Stimulated activated CD8-positive, alpha-beta memory T cell treated with anti-CD3 and anti-CD28 coated beads, Interleukin-4, amount 100 ng/mL, for 48 hours (primary cell): Measurements from ENCODE around the gene LYZL6.
"Not testable (repeated sequence)": the region's sequence is repeated elsewhere in the genome, so short reads cannot be mapped to it uniquely, and the experiment has no call there.

Experiments used
- DNase-seq: peaks from one replicate; pipeline ENCODE4 v3.0.0-alpha.2; 2020

Gene LYZL6

DNA sequence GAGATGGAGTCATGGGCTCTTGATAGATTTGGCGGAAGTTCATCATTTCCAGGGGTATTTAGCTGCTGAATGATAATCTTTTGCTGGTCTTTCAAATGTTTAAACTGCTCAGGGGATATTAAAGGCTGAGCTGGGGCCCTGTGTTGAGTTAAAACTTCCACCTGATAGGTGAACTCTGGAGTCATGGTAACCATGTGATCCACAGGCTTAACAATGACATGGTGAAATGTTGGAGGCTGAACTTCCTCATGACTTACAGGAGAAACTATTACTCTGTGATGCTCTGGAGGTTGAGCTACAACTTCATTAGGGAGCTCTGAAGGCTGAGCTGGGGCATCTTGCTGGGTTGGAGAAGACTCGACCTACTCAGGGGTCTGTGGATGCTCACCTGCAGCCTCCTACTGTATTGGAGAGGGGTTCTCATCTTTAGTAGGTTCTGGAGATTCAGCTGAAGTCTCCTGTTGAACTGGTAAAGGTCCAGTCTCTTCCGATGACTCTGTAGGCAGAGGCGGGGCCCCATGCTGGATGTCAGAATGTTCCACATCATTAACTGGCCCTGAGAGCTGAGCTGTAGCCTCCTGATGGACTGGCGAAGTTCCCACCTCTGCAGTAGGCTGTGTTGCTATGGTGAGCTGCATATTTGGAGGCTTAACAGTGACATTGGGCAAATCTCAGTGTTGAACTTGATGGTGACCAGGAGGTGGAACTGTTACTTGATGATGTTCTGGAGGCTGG lies 37.2 kb downstream of the LYZL6 start:
- DNase-seq: no peak

DNA sequence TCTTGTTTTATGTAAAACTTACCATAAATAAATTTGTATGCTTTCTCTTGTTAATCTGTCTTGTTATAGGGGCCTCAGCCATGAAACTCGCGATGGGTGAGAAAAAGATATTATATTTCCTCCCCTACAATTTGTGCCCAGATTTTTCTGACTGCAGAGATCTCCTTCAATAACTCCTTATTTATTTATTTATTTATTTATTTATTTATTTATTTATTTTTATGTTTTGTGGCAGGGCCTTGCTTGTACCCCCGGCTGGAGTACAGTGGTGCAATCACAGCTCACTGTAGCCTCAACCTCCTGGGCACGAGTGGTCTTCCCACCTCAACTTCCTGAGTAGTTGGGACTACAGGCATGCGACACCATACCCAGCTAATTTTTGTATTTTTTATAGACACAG lies 40.1 kb downstream of the LYZL6 start:
- DNase-seq: no peak

DNA sequence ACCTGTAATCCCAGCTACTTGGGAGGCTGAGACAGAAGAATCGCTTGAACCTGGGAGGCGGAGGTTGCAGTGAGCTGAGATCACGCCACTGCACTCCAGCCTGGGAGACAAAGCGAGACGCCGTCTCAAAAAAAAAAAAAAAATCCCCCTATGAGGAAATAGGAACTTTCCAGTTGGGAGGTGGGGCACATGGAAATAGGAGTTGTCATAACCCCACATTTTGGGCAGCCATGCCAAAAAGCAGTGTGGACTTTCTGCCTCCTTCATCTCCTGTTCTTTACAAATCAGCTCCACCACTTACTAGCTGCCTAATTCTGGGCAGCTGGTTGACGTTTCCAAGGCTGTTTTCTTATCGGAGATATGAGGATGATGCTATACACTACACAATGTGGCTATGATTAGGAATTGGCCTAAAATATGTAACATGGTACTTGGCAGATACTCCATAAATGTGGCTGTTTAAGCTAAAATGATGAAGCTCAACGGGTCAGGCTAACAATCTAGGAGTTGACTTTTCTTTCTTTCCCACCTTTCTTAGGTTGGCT lies 41.8 kb downstream of the LYZL6 start:
- no peak for DNase-seq

DNA sequence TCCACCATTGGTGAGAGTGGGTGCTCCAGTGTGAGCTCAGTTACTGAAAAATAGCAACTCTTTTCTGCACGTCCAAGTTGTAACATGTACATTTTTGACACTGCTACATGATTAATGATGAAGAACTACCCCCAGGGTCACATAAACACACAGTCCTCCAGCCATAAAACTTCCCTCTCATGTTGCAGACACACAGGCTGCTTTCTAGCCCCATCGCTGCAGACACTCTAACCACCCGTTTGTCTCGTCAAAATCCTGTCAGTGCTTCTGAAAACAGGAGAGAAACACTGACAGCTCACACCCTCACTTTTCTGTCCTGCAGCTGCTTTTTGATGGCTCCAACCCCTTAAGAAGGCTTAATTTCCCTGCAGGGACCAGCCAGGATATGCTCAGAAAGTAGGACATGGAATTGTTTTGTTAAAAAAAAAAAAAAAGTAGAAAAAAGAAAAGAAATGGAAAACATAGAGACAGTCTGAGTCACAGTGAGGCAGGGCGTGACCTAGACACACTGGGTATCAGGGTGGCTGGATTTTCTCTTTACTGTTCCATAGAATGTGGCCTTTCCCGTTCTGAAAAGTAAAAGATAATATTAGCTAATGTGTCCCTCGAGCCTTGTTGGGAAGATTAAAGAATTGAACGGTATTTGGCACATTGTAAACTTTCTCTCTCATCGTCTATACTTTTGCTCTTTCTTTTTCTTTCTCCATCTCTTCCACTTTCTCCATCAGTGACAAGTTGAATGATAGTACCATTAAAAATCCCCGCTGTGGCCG lies 42.6 kb downstream of the LYZL6 start:
- DNase-seq: no peak

DNA sequence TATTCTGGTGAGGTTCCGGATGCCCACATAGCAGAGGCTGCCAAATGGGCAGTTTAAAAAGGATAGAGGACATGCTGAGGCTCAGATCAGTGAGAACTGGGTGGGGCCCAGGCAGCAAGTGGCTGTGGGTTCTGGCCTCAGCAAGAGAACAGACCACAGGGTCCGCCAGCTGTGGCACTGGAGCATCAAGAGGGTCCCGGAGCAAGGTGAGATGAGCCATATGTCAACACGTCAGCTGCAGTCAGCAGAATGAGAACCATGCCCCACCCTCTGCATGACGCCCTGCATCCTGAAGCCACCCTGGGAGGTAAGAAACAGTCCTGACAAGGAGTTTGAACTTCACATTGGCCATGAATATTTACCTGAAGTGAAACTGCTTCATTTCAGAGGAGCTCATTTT lies 43.2 kb downstream of the LYZL6 start:
- peak; percentile 40 for DNase-seq

DNA sequence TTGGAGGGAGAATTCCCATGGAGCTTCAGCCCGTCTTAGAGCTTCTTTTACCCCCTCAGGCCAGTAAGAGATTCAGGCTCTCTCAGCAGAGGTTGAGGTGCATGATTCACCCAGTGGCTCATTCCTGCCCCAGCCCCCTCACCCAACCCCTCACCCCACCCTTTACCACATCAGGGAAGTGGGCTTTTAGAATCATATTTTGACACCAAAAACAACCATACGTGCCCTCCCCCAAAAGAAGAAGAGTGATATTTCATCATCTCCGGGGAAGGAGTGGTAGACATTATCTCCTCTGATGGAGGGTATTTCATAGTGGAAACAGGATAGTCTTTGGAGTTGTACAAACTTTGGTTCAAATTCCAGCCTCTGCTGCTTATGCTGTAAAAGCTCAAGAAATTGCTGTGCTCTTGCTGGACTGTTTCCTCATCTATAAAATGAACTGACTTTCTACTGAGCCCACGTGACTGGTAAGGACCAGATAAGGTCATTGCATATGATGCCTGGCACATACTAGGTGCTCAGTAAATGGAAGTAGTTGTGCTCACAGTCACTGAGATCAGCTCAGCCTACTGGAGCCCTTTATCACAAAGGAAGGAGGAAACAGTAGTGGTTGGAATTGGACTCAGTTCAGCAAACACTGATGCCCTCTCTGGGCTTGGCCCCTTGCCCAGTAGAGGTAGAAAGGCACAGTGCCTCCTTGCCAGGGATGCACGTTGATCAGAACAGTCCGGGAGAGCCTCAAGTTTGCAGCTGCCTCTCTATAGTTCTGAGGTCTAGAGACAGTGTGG lies 45.0 kb downstream of the LYZL6 start:
- peak; percentile 63 for DNase-seq

DNA sequence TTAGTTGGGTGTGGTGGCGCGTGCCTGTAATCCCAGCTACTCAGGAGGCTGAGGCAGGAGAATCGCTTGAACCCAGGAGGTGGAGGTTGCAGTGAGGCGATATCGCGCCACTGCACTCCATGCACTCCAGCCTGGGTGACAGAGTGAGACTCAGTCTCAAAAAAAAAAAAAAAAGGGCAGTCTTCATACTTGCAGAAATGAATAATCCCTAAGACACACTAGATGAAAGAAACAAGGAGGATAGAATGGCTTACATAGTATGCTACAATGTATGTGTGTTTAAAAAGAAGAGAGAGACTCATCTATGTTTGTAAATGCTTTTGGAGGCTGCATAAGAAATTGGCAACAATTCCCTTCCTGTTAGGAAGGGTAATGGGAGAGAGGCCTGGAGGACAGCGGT lies 45.7 kb downstream of the LYZL6 start:
- not testable (repeated sequence) for DNase-seq

DNA sequence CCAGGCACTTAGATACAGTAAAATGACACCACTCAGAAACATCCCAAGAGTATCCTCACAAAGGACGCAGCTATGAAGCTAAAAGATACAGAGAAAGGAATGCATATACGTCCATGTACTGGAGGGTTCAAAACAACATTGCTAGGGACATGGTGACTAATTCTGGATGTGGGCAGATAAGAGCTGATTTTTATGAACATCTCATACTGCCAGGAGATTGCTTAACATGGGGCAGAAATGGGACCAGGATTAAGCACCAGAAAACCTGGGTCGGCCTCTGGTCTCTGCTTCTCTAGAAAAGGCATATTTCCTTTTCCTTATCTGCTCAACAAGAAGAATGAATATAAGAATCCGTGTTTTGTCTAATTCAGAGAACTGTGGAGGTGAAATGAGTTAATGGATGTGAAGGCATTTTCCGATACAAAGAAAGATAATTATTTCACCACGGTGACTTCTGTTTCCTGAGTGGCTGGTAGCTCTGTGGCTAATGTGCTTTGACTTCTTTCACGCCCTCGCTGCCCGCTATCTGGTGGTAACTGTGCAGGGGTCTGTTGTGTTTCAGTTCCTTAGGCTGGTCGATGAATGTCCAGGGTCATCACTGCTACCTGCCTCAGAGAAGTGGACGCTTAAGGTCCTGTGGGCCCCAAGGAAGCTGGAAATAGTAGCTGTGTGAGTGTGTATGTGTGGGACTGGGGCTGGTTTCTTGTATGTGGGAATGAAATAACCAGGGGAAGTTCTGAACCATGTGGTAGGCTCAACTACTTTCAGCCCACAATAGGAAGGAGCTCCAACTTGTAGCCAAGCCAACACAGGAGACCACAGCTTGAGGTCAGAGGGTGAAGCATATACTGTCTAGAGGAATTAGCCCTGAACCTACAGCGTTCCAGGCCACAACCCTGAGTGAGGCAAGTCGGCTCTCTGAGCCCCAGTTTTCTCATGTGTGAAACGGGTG lies 47.6 kb downstream of the LYZL6 start:
- DNase-seq: peak; percentile 64

DNA sequence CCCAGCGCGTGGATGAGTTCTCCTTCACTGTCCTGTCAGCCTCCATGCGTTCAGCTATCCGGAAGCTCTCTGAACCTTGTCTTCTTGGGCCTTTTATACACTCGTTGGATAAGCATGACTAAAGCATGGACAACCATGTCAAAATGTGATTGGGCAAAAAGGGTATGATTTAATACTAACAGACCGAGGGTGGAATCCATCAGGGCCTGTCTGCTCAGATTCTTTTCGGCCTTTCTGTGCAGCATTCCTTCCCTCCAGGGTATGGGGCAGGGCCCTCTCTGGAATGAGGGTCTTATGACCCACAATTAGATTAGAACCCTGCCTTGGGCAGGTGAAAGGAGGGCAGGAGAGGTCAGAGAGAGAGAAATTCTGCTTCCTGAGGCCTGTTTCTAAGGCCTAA lies 49.3 kb downstream of the LYZL6 start:
- DNase-seq: no peak

DNA sequence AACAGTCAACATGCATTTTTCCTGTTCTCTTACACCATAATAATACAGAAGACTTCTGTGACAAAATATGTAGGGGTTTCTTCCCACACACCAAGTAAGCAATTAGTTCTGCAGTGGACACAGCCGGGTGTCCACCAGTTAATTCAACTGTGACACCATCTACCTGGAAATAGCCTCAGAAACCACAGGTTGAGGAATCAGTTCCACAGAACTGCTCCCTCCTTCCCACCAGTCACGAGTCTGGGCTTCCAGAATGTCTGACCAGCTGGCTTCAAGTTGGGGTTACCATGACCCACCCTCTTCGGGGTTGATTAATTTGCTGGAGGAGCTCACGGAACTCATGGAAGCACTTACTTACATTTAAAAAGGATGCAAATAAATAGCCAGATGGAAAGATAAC lies 49.8 kb downstream of the LYZL6 start:
- no peak for DNase-seq

DNA sequence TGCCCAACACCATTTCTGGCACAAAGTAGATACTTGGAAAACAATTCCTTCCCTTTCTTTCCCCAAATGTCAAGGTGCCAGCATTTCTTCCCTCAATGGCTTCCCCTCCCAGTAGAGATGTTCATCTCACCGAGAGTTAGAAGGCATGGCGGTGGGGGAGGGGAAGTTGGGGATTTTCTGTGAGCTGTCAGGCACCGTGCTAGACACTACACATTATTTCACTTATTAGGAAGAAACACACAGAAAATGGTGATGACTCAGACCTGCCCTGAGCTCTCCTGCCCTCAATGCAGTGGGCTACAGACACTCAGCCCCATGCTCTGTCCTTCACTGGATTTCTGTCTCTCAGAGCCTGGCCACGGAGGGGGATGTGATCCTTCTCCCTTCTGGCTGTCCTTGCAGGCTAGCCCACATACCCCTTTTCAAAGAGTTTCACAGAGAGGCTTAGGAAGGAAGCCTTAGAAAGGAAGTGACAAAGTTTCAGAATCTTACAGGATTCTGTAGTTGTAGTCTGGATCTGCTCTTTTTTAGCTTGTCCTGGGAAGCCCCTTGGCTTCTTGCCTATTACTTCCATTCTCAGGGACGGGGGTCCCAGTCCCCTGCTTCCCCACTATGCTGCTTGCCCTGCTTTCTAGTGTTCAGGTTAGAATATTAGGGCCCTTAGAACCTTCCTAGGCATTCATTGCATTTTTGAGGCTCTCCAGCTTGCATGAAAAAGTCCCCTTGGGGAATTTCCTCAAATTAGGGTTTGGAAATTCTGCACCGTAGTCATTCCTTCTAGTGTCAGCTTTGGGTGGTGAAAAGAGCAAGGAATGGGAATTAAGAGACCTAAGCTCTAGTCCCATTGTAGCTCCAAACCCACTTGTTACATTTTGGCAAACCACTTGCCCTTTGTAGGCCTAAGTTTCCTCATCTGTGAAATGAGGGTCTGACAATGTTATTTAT lies 51.1 kb downstream of the LYZL6 start:
- peak; percentile 82 for DNase-seq

DNA sequence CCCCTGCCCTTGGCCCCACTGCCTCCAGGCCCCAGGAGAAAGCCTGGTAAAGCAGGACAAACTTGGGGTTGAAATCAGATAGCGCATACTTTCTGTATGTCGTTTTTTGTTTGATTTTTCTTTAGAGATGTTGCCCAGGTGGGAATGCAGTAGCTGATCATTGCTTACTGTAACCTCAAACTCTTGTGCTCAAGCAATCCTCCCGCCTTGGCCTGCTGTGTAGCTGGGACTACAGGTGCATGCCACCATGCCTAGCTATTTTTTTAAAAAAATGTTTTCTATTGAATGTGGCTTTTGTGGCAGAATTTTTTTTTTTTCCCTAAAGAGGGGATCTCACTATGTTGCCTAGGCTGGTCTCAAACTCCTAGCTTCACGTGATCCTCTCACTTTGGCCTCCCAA lies 52.2 kb downstream of the LYZL6 start:
- DNase-seq: no peak

DNA sequence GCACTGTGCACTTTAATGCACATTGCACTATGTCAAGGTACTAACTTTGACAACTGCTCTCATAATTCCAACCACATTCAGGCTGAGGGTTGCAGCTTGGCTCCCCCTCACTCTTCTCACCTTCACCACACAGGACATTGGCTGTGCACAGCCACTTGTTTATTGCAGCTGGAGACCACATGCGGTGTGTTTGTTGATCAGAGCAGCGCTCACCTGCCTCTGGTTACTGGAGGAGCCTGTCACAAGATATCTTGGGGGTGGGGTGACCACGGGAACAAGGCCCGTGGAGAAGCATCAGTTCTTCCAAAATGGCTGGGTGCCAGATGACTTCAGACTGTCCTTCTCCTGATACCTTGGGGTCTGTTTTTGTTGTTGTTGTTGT lies 52.7 kb downstream of the LYZL6 start:
- peak; percentile 57 for DNase-seq

DNA sequence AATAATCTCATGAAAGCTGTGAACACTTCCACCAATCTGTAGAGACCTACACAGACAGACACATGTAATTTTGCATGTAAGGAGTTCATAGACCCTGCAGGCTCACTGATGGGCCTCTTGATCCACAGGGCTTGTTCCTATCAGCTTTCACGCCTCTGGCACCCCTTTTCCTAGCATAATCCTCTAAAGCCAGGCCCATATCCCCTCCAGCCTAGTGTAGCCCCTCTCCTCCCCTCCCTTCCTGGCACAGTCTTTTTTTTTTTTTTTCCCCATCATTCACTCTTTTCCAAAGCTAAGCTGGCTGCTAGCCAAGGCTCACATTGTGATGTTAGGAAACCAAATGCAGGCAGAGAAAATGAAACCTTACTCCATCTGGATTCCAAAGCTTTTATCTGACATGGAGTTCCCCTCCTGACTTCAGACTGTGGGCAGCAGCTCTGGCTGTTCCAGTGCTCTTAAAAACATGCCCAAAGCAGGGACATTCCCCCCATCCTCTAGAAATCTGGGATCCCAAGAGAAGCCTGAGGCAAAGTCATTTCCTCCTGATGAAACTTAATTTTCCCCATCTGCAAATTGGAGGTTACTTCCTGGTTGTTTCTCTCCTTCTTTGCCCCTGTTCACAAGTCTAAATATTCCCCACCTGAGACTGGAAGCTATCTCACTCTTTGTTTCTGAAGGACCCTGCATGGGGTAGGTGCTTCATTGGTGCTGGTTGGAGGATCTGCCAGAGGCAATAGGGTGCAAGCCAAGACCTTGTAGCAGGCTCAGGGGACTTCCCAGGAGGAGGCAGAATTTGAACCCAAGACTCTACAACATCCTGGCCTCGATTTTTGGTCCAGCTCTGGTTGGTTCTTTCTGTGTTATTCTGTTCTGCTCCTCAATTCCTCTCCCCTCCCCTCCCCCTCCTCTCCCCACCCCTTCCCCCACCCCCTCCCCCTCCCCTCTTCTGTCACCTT lies 53.4 kb downstream of the LYZL6 start:
- no peak for DNase-seq

DNA sequence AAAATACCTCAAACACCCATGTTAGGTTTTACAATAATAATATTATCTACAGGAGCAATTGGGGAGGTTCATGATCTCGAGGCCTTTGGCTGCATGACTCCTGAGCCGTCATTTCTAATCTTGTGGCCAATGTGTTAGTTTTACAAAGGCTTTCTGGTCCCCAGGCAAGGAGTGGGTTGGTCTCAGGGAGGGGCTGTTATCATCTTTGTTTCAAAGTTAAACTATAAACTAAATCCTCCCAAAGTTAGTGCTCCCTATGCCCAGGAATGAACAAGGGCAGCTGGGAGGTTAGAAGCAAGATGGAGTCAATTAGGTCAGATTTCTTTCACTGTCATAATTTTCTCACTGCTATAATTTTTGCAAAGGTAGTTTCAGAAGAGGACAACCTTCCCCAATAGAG lies 54.3 kb downstream of the LYZL6 start:
- DNase-seq: no peak
